SK-N-MC (cell line): ENCODE results near the gene TLE4.

Source experiments
- EZH2 ChIP-seq: fragments of 200-600 bp; sonication (generic); IDR thresholded peaks from one replicate; pipeline ENCODE4 v1.6.1; 2017; ENCODE audit warnings: antibody characterized with exemption
- POLR2AphosphoS5 ChIP-seq: IDR thresholded peaks from 2 replicates; pipeline ENCODE4 v1.6.1; 2012; ENCODE audit warnings: mild to moderate bottlenecking, low read depth, low read length, borderline replicate concordance

DNA sequence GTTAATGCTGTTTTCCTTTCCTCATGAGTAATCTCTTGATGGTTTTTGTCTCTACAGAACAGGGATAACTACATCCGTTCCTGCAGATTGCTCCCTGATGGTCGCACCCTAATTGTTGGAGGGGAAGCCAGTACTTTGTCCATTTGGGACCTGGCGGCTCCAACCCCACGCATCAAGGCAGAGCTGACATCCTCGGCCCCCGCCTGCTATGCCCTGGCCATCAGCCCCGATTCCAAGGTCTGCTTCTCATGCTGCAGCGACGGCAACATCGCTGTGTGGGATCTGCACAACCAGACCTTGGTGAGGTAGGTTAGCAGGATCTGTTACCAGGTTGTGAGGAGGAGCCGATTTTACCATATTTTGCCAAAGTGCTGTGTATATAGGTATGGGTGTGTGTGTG lies 148.2 kb downstream of the TLE4 start:
- TF ChIP-seq POLR2AphosphoS5, result no peak
- TF ChIP-seq EZH2, result no peak
